GM12865 (cell line): ENCODE results near the gene SHC4.
"Not testable (repeated sequence)": the region's sequence is repeated elsewhere in the genome, so short reads cannot be mapped to it uniquely, and the experiment has no call there.

Experiments
- DNase-seq: peaks from one replicate; pipeline ENCODE4 v3.0.0; 2010; ENCODE audit warnings: low read depth
- H3K4me3 ChIP-seq: 2 replicates; pipeline ENCODE4 v1.5.1; 2011; ENCODE audit warnings: mild to moderate bottlenecking, low read depth, low read length, control low read depth
- CTCF ChIP-seq: IDR thresholded peaks from 2 replicates; pipeline ENCODE4 v1.5.1; 2011; ENCODE audit warnings: low read length, control low read depth, low read depth, inconsistent platforms; ENCODE audit not compliant: insufficient read depth; ENCODE audit errors: missing control alignments

Gene SHC4

GRCh38 chr15:48795901-48796300 lies 167.8 kb downstream of the SHC4 start:
- H3K4me3 ChIP-seq, result no peak overlapping the region
- DNase-seq, result no peak
- no peak for TF ChIP-seq CTCF

GRCh38 chr15:48794697-48795134 lies 169.0 kb downstream of the SHC4 start:
- H3K4me3 ChIP-seq, result peak overlapping the region; percentile 52
- DNase-seq, result peak; percentile 72
- TF ChIP-seq CTCF, result no peak

- TF ChIP-seq CTCF, result no peak
- H3K4me3 ChIP-seq, result no peak overlapping the region
- no peak for DNase-seq
Measured at GRCh38 chr15:48792408-48792807, 171.3 kb downstream of the SHC4 start.

- not testable (repeated sequence) for DNase-seq, H3K4me3 ChIP-seq
Measured at GRCh38 chr15:48790466-48791115, 173.1 kb downstream of the SHC4 start.

GRCh38 chr15:48785712-48786111 lies 178.0 kb downstream of the SHC4 start:
- no peak for TF ChIP-seq CTCF
- no peak overlapping the region for H3K4me3 ChIP-seq
- no peak for DNase-seq

- no peak for DNase-seq
- no peak for TF ChIP-seq CTCF
- no peak overlapping the region for H3K4me3 ChIP-seq
Measured at GRCh38 chr15:48785195-48785594, 178.5 kb downstream of the SHC4 start.

DNA sequence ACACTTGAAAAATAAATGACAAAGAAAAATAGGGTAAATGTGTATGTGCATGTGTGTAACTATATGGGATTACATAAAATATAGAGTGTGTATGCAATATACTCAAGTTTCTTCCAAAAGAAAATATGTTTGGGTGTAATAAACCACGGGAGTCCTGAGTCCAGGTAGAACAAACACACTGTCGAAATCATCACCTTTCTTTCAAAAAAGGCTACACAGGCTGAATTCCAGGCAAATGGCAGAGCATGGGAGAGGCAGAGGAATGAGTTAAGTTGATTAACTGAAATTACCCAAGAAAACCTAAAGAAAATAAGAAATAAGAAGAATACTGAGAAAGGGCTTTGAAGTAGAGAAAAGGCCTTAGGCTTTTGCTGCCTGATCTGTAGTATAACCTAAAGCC lies 179.0 kb downstream of the SHC4 start:
- no peak for TF ChIP-seq CTCF
- no peak overlapping the region for H3K4me3 ChIP-seq
- no peak for DNase-seq

DNA sequence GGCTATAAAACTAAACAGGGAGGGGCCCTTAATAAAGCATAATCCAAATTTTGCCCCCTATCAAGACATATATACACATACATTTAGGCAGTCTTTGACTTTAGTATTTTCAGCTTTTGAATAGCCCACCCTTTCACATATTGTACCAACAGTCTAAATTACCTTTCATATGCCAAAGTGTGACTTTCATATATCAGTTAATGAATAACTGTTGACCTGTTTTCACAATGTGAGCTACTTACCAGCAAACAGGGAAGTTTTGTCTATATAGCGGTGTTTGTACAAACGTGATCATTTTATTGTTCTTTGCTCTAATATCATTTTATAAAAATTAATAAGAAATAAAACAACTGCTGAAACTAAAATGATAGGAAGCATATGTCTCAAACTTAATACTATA lies 180.8 kb downstream of the SHC4 start:
- DNase-seq, result no peak
- TF ChIP-seq CTCF, result no peak
- no peak overlapping the region for H3K4me3 ChIP-seq
